Measurements from ENCODE around the gene IGDCC3. TPM values are rescaled to one million over a fixed set of nuclear protein-coding genes. Genes with fewer than 3 reads are reported as not detected.

Gene IGDCC3
- total RNA-seq, 6 experiments from 2014 or later: not detected

DNA sequence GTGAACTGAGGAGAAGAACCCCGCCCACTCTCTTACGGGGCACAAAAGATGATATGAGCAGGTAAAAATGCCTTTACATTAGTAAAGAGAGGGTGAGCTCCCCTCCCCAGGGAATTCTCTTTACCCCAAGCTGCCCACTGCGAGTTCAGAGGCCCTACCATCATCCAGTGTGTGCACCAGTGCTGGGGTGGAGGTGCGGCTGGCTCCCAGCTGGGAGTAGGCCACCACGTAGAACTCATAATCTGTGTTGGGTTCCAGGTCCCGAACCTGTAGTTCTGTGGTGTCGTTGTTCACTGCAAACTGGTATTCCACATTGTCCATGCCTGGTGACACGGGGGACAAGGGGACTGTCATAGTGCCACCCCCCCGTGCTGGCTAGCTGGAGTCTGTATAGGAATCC, 17.1 kb upstream of the IGDCC3 start:
- Mint-ChIP-seq H3K27ac (no peak overlapping the region), H3K9me3 (no peaks in the 10 kb centered on the region), H3K4me3 (no peak overlapping the region), H3K36me3 (ENCODE audit: low read depth) (no peaks in the 10 kb centered on the region), H3K27me3 (ENCODE audit: insufficient read depth) (peaks cover 37% of the 10 kb centered on the region), H3K4me1 (ENCODE audit: low read depth) (no peaks in the 10 kb centered on the region)
- DNase-seq: no peak
- TF ChIP-seq, protein P1, sequence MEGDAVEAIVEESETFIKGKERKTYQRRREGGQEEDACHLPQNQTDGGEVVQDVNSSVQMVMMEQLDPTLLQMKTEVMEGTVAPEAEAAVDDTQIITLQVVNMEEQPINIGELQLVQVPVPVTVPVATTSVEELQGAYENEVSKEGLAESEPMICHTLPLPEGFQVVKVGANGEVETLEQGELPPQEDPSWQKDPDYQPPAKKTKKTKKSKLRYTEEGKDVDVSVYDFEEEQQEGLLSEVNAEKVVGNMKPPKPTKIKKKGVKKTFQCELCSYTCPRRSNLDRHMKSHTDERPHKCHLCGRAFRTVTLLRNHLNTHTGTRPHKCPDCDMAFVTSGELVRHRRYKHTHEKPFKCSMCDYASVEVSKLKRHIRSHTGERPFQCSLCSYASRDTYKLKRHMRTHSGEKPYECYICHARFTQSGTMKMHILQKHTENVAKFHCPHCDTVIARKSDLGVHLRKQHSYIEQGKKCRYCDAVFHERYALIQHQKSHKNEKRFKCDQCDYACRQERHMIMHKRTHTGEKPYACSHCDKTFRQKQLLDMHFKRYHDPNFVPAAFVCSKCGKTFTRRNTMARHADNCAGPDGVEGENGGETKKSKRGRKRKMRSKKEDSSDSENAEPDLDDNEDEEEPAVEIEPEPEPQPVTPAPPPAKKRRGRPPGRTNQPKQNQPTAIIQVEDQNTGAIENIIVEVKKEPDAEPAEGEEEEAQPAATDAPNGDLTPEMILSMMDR (IDR thresholded peaks at IDR 0.05): no peak

GRCh38 chr15:65394280-65394789, 16.5 kb upstream of the IGDCC3 start:
- H3K36me3 Mint-ChIP-seq (ENCODE audit: low read depth): no peaks in the 10 kb centered on the region

GRCh38 chr15:65393557-65393956, 15.8 kb upstream of the IGDCC3 start:
- Mint-ChIP-seq H3K9me3 (no peaks in the 10 kb centered on the region), H3K4me3 (no peak overlapping the region), H3K36me3 (ENCODE audit: low read depth) (no peaks in the 10 kb centered on the region), H3K27ac (no peak overlapping the region), H3K27me3 (ENCODE audit: insufficient read depth) (peaks cover 46% of the 10 kb centered on the region), H3K4me1 (ENCODE audit: low read depth) (no peaks in the 10 kb centered on the region)
- TF ChIP-seq, protein P1 (IDR thresholded peaks at IDR 0.05): no peak
- DNase-seq: no peak

More at GRCh38 chr15:65394280-65394789, 16.5 kb upstream of the IGDCC3 start:
- Mint-ChIP-seq H3K4me1 (ENCODE audit: low read depth) (no peaks in the 10 kb centered on the region), H3K9me3 (no peaks in the 10 kb centered on the region), H3K4me3 (no peak overlapping the region), H3K27ac (no peak overlapping the region), H3K27me3 (ENCODE audit: insufficient read depth) (peaks cover 39% of the 10 kb centered on the region)
- TF ChIP-seq, protein P1 (IDR thresholded peaks at IDR 0.05): no peak
- DNase-seq: no peak

GRCh38 chr15:65393091-65393490, 15.3 kb upstream of the IGDCC3 start:
- Mint-ChIP-seq H3K4me1 (ENCODE audit: low read depth) (no peaks in the 10 kb centered on the region), H3K27ac (no peak overlapping the region), H3K4me3 (no peak overlapping the region), H3K9me3 (no peaks in the 10 kb centered on the region), H3K27me3 (ENCODE audit: insufficient read depth) (peaks cover 50% of the 10 kb centered on the region), H3K36me3 (ENCODE audit: low read depth) (no peaks in the 10 kb centered on the region)
- TF ChIP-seq, protein P1 (IDR thresholded peaks at IDR 0.05): no peak
- DNase-seq: no peak

- no peaks in the 10 kb centered on the region for H3K36me3 Mint-ChIP-seq (ENCODE audit: low read depth)
- H3K4me3 Mint-ChIP-seq: no peak overlapping the region
- no peaks in the 10 kb centered on the region for H3K9me3 Mint-ChIP-seq
- no peak overlapping the region for H3K27ac Mint-ChIP-seq
- DNase-seq: no peak
- TF ChIP-seq, protein P1 (IDR thresholded peaks at IDR 0.05): no peak
- H3K4me1 Mint-ChIP-seq (ENCODE audit: low read depth): no peaks in the 10 kb centered on the region
- H3K27me3 Mint-ChIP-seq (ENCODE audit: insufficient read depth): peaks cover 47% of the 10 kb centered on the region
These were observed 14.6 kb upstream of the IGDCC3 start for GRCh38 chr15:65392368-65392767.

DNA sequence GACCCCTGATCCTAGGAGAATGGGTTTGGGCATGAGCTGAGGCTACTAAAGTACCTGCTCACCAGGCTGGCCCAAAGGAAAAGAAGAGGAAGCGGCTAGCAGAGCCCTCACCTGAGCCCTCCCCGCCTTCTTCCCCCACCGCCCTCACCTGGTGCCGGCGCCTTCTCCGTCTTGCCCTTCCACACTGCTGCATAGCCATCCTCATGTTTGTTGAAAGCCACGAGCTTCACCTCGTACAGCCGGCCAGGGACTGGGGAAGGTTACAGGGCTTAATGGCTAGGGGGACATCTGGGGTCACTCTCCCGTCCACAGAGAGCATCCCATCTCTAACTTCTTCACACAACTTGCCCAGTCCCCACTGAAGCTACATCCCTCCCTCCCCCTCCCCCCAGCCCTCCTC, 13.9 kb upstream of the IGDCC3 start:
- H3K4me1 Mint-ChIP-seq (ENCODE audit: low read depth): no peaks in the 10 kb centered on the region
- H3K27me3 Mint-ChIP-seq (ENCODE audit: insufficient read depth): peaks cover 42% of the 10 kb centered on the region
- H3K4me3 Mint-ChIP-seq: no peak overlapping the region
- no peak overlapping the region for H3K27ac Mint-ChIP-seq
- H3K36me3 Mint-ChIP-seq (ENCODE audit: low read depth): no peaks in the 10 kb centered on the region
- DNase-seq: no peak
- TF ChIP-seq, protein P1 (IDR thresholded peaks at IDR 0.05): no peak
- H3K9me3 Mint-ChIP-seq: no peaks in the 10 kb centered on the region

All from HFFc6 (cell line).